HepG2 (cell line): Measurements from ENCODE around the gene RASGRP2. TPM values are rescaled to one million over a fixed set of nuclear protein-coding genes. Genes with fewer than 3 reads are reported as not detected.

Experiments used
- BRD4 ChIP-seq: sonication (generic); formaldehyde crosslinking; IDR thresholded peaks from 2 replicates; pipeline ENCODE4 v1.4.0; 2020; ENCODE audit warnings: missing genetic modification reagents
- EEA1 ChIP-seq: sonication (generic); formaldehyde crosslinking; IDR thresholded peaks from 2 replicates; pipeline ENCODE4 v1.5.1; 2020; ENCODE audit warnings: mild to moderate bottlenecking, missing genetic modification reagents, borderline replicate concordance
- ELF4 ChIP-seq: sonication (generic); formaldehyde crosslinking; IDR thresholded peaks from 2 replicates; pipeline ENCODE4 v1.5.0; 2020; ENCODE audit warnings: missing genetic modification reagents, mild to moderate bottlenecking, moderate library complexity, borderline replicate concordance
- GATAD1 ChIP-seq: IDR thresholded peaks from 2 replicates; pipeline ENCODE4 v1.6.1; 2016; ENCODE audit warnings: missing genetic modification reagents, missing compliant biosample characterization
- HCFC1 ChIP-seq: fragments of 150-350 bp; IDR thresholded peaks from 2 replicates; pipeline ENCODE4 v1.6.1; 2014; ENCODE audit warnings: low read depth, low read length
- HNRNPLL ChIP-seq: fragments of 200-400 bp; formaldehyde crosslinking; IDR thresholded peaks from 2 replicates; pipeline ENCODE4 v1.6.1; 2017; ENCODE audit warnings: mild to moderate bottlenecking, low read depth, low read length; ENCODE audit not compliant: poor library complexity, severe bottlenecking
- HOXA3 ChIP-seq: sonication (generic); formaldehyde crosslinking; IDR thresholded peaks from 2 replicates; pipeline ENCODE4 v1.5.0; 2020; ENCODE audit warnings: missing genetic modification reagents
- NCOA1 ChIP-seq: sonication (generic); formaldehyde crosslinking; IDR thresholded peaks from 2 replicates; pipeline ENCODE4 v1.9.0; 2021; ENCODE audit warnings: missing genetic modification reagents
- TAF15 ChIP-seq: fragments of 200-400 bp; formaldehyde crosslinking; IDR thresholded peaks from one replicate; pipeline ENCODE4 v1.6.1; 2018; ENCODE audit warnings: mild to moderate bottlenecking, low read depth, low read length; ENCODE audit not compliant: poor library complexity, severe bottlenecking
- THAP8 ChIP-seq: sonication (generic); formaldehyde crosslinking; IDR thresholded peaks from 2 replicates; pipeline ENCODE4 v1.5.1; 2020; ENCODE audit warnings: missing genetic modification reagents, mild to moderate bottlenecking, borderline replicate concordance
- ZNF703 ChIP-seq: sonication (generic); formaldehyde crosslinking; IDR thresholded peaks from 2 replicates; pipeline ENCODE4 v1.5.1; 2020; ENCODE audit warnings: missing genetic modification reagents, mild to moderate bottlenecking, moderate library complexity, borderline replicate concordance
- ZNF891 ChIP-seq: sonication (generic); formaldehyde crosslinking; IDR thresholded peaks from 2 replicates; pipeline ENCODE4 v1.5.0; 2020; ENCODE audit warnings: mild to moderate bottlenecking, missing genetic modification reagents
- polyA plus RNA-seq, 8 experiments: library from polyadenylated mRNA; depleted of rRNA in 3 of 8; stranded (reverse) in 7 of 8; unstranded in 1 of 8; fragments of >200 nt; fragmentation: Illumina TruSeq in 4 of 8; extraction: Trizol in 4 of 8; gene quantifications; 2 replicates each; pipeline versions ENCODE4 v1.2.1 to v1.2.3, GENCODE V29; 2011 to 2016; ENCODE audit warnings: low read depth in 4 of 8, missing spikeins in 1 of 8, mixed read lengths in 1 of 8; ENCODE audit not compliant: insufficient read depth in 1 of 8
- total RNA-seq, 5 experiments: library from RNA; depleted of rRNA; stranded (reverse); fragments of >200 nt; fragmentation: Illumina TruSeq; extraction: Trizol; gene quantifications; 2 replicates each; pipeline ENCODE4 v1.2.3, GENCODE V29; 2016; ENCODE audit warnings: low read depth in 1 of 5
- TF ChIP-seq, protein P1 (sequence below): sonication (generic); formaldehyde crosslinking; conservative IDR thresholded peaks from 2 replicates; pipeline ENCODE4 v1.4.0; 2020; ENCODE audit warnings: missing genetic modification reagents

The RASGRP2 gene
- total and polyA plus RNA-seq, 2 of the 13 experiments (the other 11 are each of a cell fraction or from before 2014, with no cell fraction given) = 0.61 TPM; not detected in 1

GRCh38 chr11:64759722-64760719, 16.1 kb upstream of the RASGRP2 start, which contains the start of gene PYGM (continued):
- no peak for TF ChIP-seq THAP8 (CRISPR knock-in tag)
- no peak for TF ChIP-seq BRD4 (CRISPR knock-in tag)
- TF ChIP-seq EEA1 (CRISPR knock-in tag) = no peak
- TF ChIP-seq ELF4 (CRISPR knock-in tag) = no peak
- no peak for TF ChIP-seq GATAD1 (CRISPR knock-in tag)
- no peak for TF ChIP-seq HOXA3 (CRISPR knock-in tag)
- TF ChIP-seq NCOA1 (CRISPR knock-in tag) = no peak
- no peak for TF ChIP-seq ZNF703 (CRISPR knock-in tag)
- TF ChIP-seq ZNF891 (CRISPR knock-in tag) = 0 out of 2 replicates have a peak, but pooled peaks have one; percentile 47
- no peak for TF ChIP-seq TAF15
- TF ChIP-seq HNRNPLL = no peak
- no peak for TF ChIP-seq HCFC1
- TF ChIP-seq, protein P1, sequence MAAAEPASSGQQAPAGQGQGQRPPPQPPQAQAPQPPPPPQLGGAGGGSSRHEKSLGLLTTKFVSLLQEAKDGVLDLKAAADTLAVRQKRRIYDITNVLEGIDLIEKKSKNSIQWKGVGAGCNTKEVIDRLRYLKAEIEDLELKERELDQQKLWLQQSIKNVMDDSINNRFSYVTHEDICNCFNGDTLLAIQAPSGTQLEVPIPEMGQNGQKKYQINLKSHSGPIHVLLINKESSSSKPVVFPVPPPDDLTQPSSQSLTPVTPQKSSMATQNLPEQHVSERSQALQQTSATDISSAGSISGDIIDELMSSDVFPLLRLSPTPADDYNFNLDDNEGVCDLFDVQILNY = no peak
